ENCODE data around the gene SH3GL3.

GRCh38 chr15:83602021-83602420 is 154.9 kb downstream of the SH3GL3 start:
- TF ChIP-seq YY1 (IDR thresholded peaks at IDR 0.05; ENCODE audit: insufficient read depth, insufficient read length) (no peak), ZNF274 (IDR thresholded peaks at IDR 0.05; ENCODE audit: low read depth, low read length) (no peak), SUZ12 (IDR thresholded peaks at IDR 0.05; ENCODE audit: extremely low read depth, insufficient read depth, insufficient read length) (no peak)

Data from NT2/D1 (cell line).